HepG2 (cell line): ENCODE data around the gene PCBD1. TPM values are rescaled to one million over a fixed set of nuclear protein-coding genes. Genes with fewer than 3 reads are reported as not detected.

Source experiments
- ATAC-seq: fragments of 200-7000 bp; cut with Tn5 transposase; 3 replicates; pipeline ENCODE4 v1.9.1; 2020; ENCODE audit warnings: mild to moderate bottlenecking, moderate library complexity
- BruUV-seq: library from RNA; stranded (reverse); fragments of 400-500 nt; replicated peaks from 2 replicates; lab custom pipeline; 2021; lab: Mats Ljungman, UMichigan
- CTCF ChIA-PET: fragments of 300-600 bp; formaldehyde crosslinking; extraction: SDS; loops from one replicate; lab custom pipeline; 2021; ENCODE audit warnings: low total read pairs, inconsistent platforms, low intra/inter-chr PET ratio; lab: Yijun Ruan, JAX
- POLR2A ChIA-PET: fragments of 350-600 bp; sonication (Branson Sonifier 250); formaldehyde crosslinking; loops from one replicate; lab custom pipeline; 2020; ENCODE audit warnings: antibody characterized with exemption, inconsistent platforms; lab: Yijun Ruan, JAX
- DNase-seq: peaks from one replicate; pipeline ENCODE4 v3.0.0-alpha.2; 2015; ENCODE audit warnings: low spot score
- FAIRE-seq: peaks from 3 replicates; lab custom pipeline; 2011; peaks lifted over from hg19 to GRCh38; lab: Jason Lieb, UNC
- H2AFZ ChIP-seq: one replicate; pipeline ENCODE4 v1.6.1; 2011; ENCODE audit warnings: low read length, inconsistent platforms
- H3K27ac ChIP-seq: fragments of 300-600 bp; 3 replicates; pipeline ENCODE4 v1.8.0; 2011; ENCODE audit warnings: mixed run types, mild to moderate bottlenecking, mixed read lengths, low read length, inconsistent platforms; ENCODE audit not compliant: insufficient read depth; ENCODE audit errors: extremely low read length
- H3K27me3 ChIP-seq, 2 experiments: fragments of 200-600 bp in 1 of 2; 2 replicates in 1 of 2; 3 replicates in 1 of 2; pipeline versions ENCODE4 v1.6.0 to v1.8.0; 2011; ENCODE audit warnings: low read length in 2 of 2, mild to moderate bottlenecking in 2 of 2, moderate library complexity in 2 of 2, inconsistent platforms in 1 of 2; ENCODE audit not compliant: insufficient read depth in 2 of 2, control insufficient read depth in 1 of 2
- H3K36me3 ChIP-seq, 2 experiments: fragments of 200-600 bp in 1 of 2; replicated peaks in 1 of 2; 2 replicates in 1 of 2; 3 replicates in 1 of 2; pipeline versions ENCODE4 v1.5.1 to v1.8.0; 2011; ENCODE audit warnings: low read length in 2 of 2, inconsistent platforms in 1 of 2; ENCODE audit not compliant: insufficient read depth in 2 of 2, control insufficient read depth in 1 of 2
- H3K4me1 ChIP-seq: 2 replicates; pipeline ENCODE4 v1.5.1; 2012; ENCODE audit warnings: low read length, inconsistent platforms; ENCODE audit not compliant: insufficient read depth
- H3K4me2 ChIP-seq: 2 replicates; pipeline ENCODE4 v1.6.0; 2011; ENCODE audit warnings: low read depth, low read length, inconsistent platforms
- H3K4me3 ChIP-seq, 3 experiments: fragments of 200-600 bp in 1 of 3; sonication (generic), shearing (Covaris generic) in 1 of 3; replicated peaks in 1 of 3; 2 replicates each; pipeline ENCODE4 v1.5.1; 2011 to 2016; ENCODE audit warnings: low read length in 3 of 3, inconsistent platforms in 2 of 3, low read depth in 2 of 3, mild to moderate bottlenecking in 2 of 3, control low read depth in 1 of 3, mixed read lengths in 1 of 3; ENCODE audit not compliant: insufficient read depth in 1 of 3
- H3K79me2 ChIP-seq: one replicate; pipeline ENCODE4 v1.6.1; 2011; ENCODE audit warnings: low read length, inconsistent platforms; ENCODE audit not compliant: insufficient read depth
- H3K9ac ChIP-seq: 2 replicates; pipeline ENCODE4 v1.6.0; 2011; ENCODE audit warnings: mild to moderate bottlenecking, low read depth, low read length, inconsistent platforms; ENCODE audit not compliant: insufficient read depth
- H3K9me3 ChIP-seq: 2 replicates; pipeline ENCODE4 v1.5.1; 2012; ENCODE audit warnings: mild to moderate bottlenecking, low read length
- H4K20me1 ChIP-seq: 2 replicates; pipeline ENCODE4 v1.6.0; 2011; ENCODE audit warnings: inconsistent platforms, mild to moderate bottlenecking, low read length, moderate library complexity; ENCODE audit not compliant: insufficient read depth
- DNMT1 ChIP-seq: sonication (generic); formaldehyde crosslinking; IDR thresholded peaks from 2 replicates; pipeline ENCODE4 v1.5.1; 2020; ENCODE audit warnings: mild to moderate bottlenecking, missing genetic modification reagents
- MEIS1 ChIP-seq: sonication (generic); formaldehyde crosslinking; IDR thresholded peaks from 2 replicates; pipeline ENCODE4 v1.9.0; 2021; ENCODE audit warnings: mild to moderate bottlenecking, missing genetic modification reagents, moderate library complexity, borderline replicate concordance
- PBX3 ChIP-seq: sonication (generic); formaldehyde crosslinking; IDR thresholded peaks from 2 replicates; pipeline ENCODE4 v1.8.1; 2023; ENCODE audit warnings: missing genetic modification reagents, inconsistent platforms, borderline replicate concordance
- RORA ChIP-seq: sonication (generic); formaldehyde crosslinking; IDR thresholded peaks from 2 replicates; pipeline ENCODE4 v1.5.0; 2020; ENCODE audit warnings: mild to moderate bottlenecking, missing genetic modification reagents, moderate library complexity
- STAG1 ChIP-seq: sonication (generic); formaldehyde crosslinking; IDR thresholded peaks from 2 replicates; pipeline ENCODE4 v1.4.0; 2020; ENCODE audit warnings: missing genetic modification reagents
- TERF1 ChIP-seq: sonication (generic); formaldehyde crosslinking; IDR thresholded peaks from 2 replicates; pipeline ENCODE4 v1.8.0; 2022; ENCODE audit warnings: mild to moderate bottlenecking, missing genetic modification reagents, moderate library complexity
- ZNF136 ChIP-seq: sonication (generic); formaldehyde crosslinking; IDR thresholded peaks from 2 replicates; pipeline ENCODE4 v1.8.1; 2022; ENCODE audit warnings: low read depth, mild to moderate bottlenecking, moderate library complexity, missing genetic modification reagents
- ZNF18 ChIP-seq: sonication (generic); formaldehyde crosslinking; IDR thresholded peaks from 2 replicates; pipeline ENCODE4 v1.8.0; 2022; ENCODE audit warnings: mild to moderate bottlenecking, missing genetic modification reagents; ENCODE audit not compliant: insufficient replicate concordance
- ZSCAN22 ChIP-seq: sonication (generic); formaldehyde crosslinking; IDR thresholded peaks from 2 replicates; pipeline ENCODE4 v1.4.0; 2020; ENCODE audit warnings: mild to moderate bottlenecking, missing genetic modification reagents
- WGBS: methylation state at CpG from one replicate; pipeline ENCODE4 v1.1.6; 2017; ENCODE audit warnings: low lambda C conversion rate; 5-methylcytosine and 5-hydroxymethylcytosine counted together
- in situ Hi-C: cut with HindIII; loops from 2 replicates; pipeline ENCODE4 v1.10.0; 2017; ENCODE audit warnings: low pct_unique_long_range_greater_than_20kb; ENCODE audit not compliant: extremely low pct_ligation_motif_present
- intact Hi-C: fragments of 100-400 bp; cut with micrococcal nuclease; formaldehyde crosslinking; loops from one replicate; pipeline ENCODE4 v1.10.0; 2022; ENCODE audit not compliant: unreplicated experiment
- polyA plus RNA-seq, 8 experiments: library from polyadenylated mRNA; depleted of rRNA in 3 of 8; stranded (reverse) in 7 of 8; unstranded in 1 of 8; fragments of >200 nt; fragmentation: Illumina TruSeq in 4 of 8; extraction: Trizol in 4 of 8; gene quantifications; 2 replicates each; pipeline versions ENCODE4 v1.2.1 to v1.2.3, GENCODE V29; 2011 to 2016; ENCODE audit warnings: low read depth in 4 of 8, missing spikeins in 1 of 8, mixed read lengths in 1 of 8; ENCODE audit not compliant: insufficient read depth in 1 of 8
- total RNA-seq, 5 experiments: library from RNA; depleted of rRNA; stranded (reverse); fragments of >200 nt; fragmentation: Illumina TruSeq; extraction: Trizol; gene quantifications; 2 replicates each; pipeline ENCODE4 v1.2.3, GENCODE V29; 2016; ENCODE audit warnings: low read depth in 1 of 5

Gene PCBD1
- total and polyA plus RNA-seq, 2 of the 13 experiments (the other 11 are each of a cell fraction or from before 2014, with no cell fraction given), result 95.3 to 168 TPM

GRCh38 chr10:70903262-70903921, 15.0 kb upstream of the PCBD1 start (continued):
- TF ChIP-seq RORA (CRISPR knock-in tag) (no peak), STAG1 (CRISPR knock-in tag) (peak; percentile 85), MEIS1 (CRISPR knock-in tag) (no peak), PBX3 (no peak)

- in situ Hi-C loops, result loop anchor here (5.0 kb wide), 1 partner anchor 305 kb away; no protein-coding TSS in a partner anchor
- no peak for FAIRE-seq
These were observed 14.4 kb upstream of the PCBD1 start for GRCh38 chr10:70902661-70903261.

More at GRCh38 chr10:70902661-70903261, 14.4 kb upstream of the PCBD1 start:
- no TSS peak for BruUV-seq
- ChIA-PET CTCF (interaction anchor here (1.2 to 1.5 kb wide), 3 partner anchors 11 to 382 kb away, joined by 3 to 8 read pairs (median 4); no protein-coding TSS in a partner anchor), POLR2A (no interaction called here)
- ATAC-seq (peak; percentile 43; the same call in 2 of the 3 replicates), DNase-seq (no peak)
- peaks cover 4 to 54% of the 10 kb centered on the region in 2 experiments; a peak in 4 of 5 replicates for H3K27me3 ChIP-seq
- no peaks in the 10 kb centered on the region for H3K36me3 ChIP-seq
- WGBS, result 34% methylated on average over 5 of the region's 5 CpGs
- no peaks in the 10 kb centered on the region for H3K4me1 ChIP-seq
- H2AFZ ChIP-seq, result no peak overlapping the region
- H4K20me1 ChIP-seq, result no peaks in the 10 kb centered on the region; the same call in 1 of the 2 replicates
- H3K79me2 ChIP-seq, result no peaks in the 10 kb centered on the region
- no peak overlapping the region for H3K9ac ChIP-seq
- intact Hi-C loops, result loop anchor here (1.0 kb wide), 1 partner anchor 366 kb away; no protein-coding TSS in a partner anchor
- H3K9me3 ChIP-seq, result no peaks in the 10 kb centered on the region
- H3K27ac ChIP-seq, result no peak overlapping the region
- no peak overlapping the region for H3K4me3 ChIP-seq
- TF ChIP-seq ZNF18 (no peak), ZNF136 (CRISPR knock-in tag) (no peak), ZSCAN22 (CRISPR knock-in tag) (no peak), TERF1 (CRISPR knock-in tag) (no peak), DNMT1 (no peak)
- H3K4me2 ChIP-seq, result no peak overlapping the region
